Gastrocnemius medialis (tissue), 4 donors: ENCODE measurements around the gene PFN1. TPM values are rescaled to one million over a fixed set of nuclear protein-coding genes. Genes with fewer than 3 reads are reported as not detected.
A peak's percentile ranks its signal among the peaks of the same experiment; 100 is the strongest.
"Not testable (repeated sequence)": the region's sequence is repeated elsewhere in the genome, so short reads cannot be mapped to it uniquely, and the experiment has no call there.

Source experiments
- ATAC-seq, 2 donors: fragments of 150-250 bp; one replicate each; pipeline ENCODE4 v1.9.1; 2016
- DNase-seq, 2 donors: peaks; one replicate each; pipeline ENCODE4 v3.0.0-alpha.2; 2019
- H3K27ac ChIP-seq, 4 donors: fragments of 200-600 bp; sonication (generic); 1 replicate in 1 of 4; 2 replicates in 3 of 4; pipeline ENCODE4 v1.5.1; 2016 to 2018; ENCODE audit warnings: mild to moderate bottlenecking in 2 of 4, moderate library complexity in 1 of 4
- H3K27me3 ChIP-seq, 3 donors: fragments of 200-600 bp; sonication (generic) in 2 of 3; 1 replicate in 1 of 3; 2 replicates in 2 of 3; pipeline versions ENCODE4 v1.5.1 to v1.6.0; 2016 to 2019; ENCODE audit warnings: mild to moderate bottlenecking in 1 of 3, moderate library complexity in 1 of 3
- H3K36me3 ChIP-seq, 2 donors: fragments of 200-600 bp; sonication (generic) in 1 of 2; one replicate each; pipeline ENCODE4 v1.5.1; 2017 to 2018
- H3K4me1 ChIP-seq, 2 donors: fragments of 200-600 bp; sonication (generic) in 1 of 2; one replicate each; pipeline ENCODE4 v1.5.1; 2016 to 2017; ENCODE audit warnings: mild to moderate bottlenecking in 2 of 2
- H3K4me3 ChIP-seq, 4 donors: fragments of 200-600 bp; sonication (generic) in 3 of 4; 1 replicate in 1 of 4; 2 replicates in 3 of 4; pipeline ENCODE4 v1.5.1; 2016 to 2019; ENCODE audit warnings: mild to moderate bottlenecking in 2 of 4
- H3K9me3 ChIP-seq, 3 donors: fragments of 200-600 bp; sonication (generic) in 2 of 3; 1 replicate in 1 of 3; 2 replicates in 2 of 3; pipeline ENCODE4 v1.5.1; 2016 to 2019
- POLR2A ChIP-seq, 2 donors: fragments of 450-650 bp; IDR thresholded peaks; one replicate each; pipeline ENCODE4 v1.6.1; 2017; ENCODE audit warnings: antibody characterized with exemption in 2 of 2, mild to moderate bottlenecking in 2 of 2, moderate library complexity in 2 of 2
- in situ Hi-C, 4 donors: fragments of 200-750 bp; cut with MboI; loops; one replicate each; pipeline versions ENCODE4 v1.15.0 to v1.8.0; 2017; ENCODE audit warnings: low sequenced_read_pairs in 4 of 4
- intact Hi-C: fragments of 100-400 bp; cut with DNase I; formaldehyde crosslinking; loops from one replicate; pipeline ENCODE4 v1.15.1; 2023; ENCODE audit warnings: low total_unique reads
- total RNA-seq, 4 donors: library from RNA; depleted of rRNA; stranded (reverse); fragments of >200 nt; gene quantifications; one replicate each; pipeline versions ENCODE4 v1.1.0 to v1.2.3, GENCODE V29; 2016
- TF ChIP-seq, protein P1 (sequence below), 5 experiments: fragments of 450-650 bp in 3 of 5; fragments of 200-600 bp in 2 of 5; sonication (generic) in 2 of 5; IDR thresholded peaks in 4 of 5; conservative IDR thresholded peaks in 1 of 5; 1 replicate in 4 of 5; 2 replicates in 1 of 5; pipeline ENCODE4 v1.5.1; 2016 to 2019; ENCODE audit warnings: antibody characterized with exemption in 5 of 5, mild to moderate bottlenecking in 3 of 5, moderate library complexity in 3 of 5

Gene PFN1
- total RNA-seq, 4 donors from 2014 or later: 304 to 750 (median 599) TPM

DNA sequence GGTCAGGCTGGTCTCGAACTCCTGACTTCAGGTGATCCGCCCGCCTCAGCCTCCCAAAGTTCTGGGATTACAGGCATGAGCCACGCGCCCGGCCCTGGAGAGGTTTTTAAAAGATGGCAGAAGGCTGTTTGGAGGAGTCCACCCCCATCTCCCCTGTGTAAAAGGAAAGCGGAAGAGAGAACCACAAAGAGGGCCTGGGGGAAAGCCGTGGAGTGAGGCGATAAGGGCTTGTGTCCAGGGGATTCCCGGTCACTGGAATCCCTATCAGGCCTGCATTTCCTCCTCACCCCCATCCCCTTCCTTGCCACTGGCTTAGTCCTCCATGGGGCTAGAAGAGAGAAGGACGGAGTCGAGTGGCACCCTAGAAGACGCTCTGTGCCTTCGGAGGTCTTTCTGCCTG, 16.4 kb downstream of the PFN1 start, which contains the start of gene GP1BA:
Gene GP1BA (plus strand): TSS at position 315 of the 400 bp plus-strand sequence. CDS start 328 bp downstream, outside the sequence.
- intact Hi-C loops: no loop called here
- H3K9me3 ChIP-seq: no peaks in the 10 kb centered on the region
- no peak for TF ChIP-seq POLR2A (IDR thresholded peaks at IDR 0.05)
- peaks cover 0 to 2% of the 10 kb centered on the region in 2 donors for H3K36me3 ChIP-seq
- no peak for DNase-seq
- peaks cover 16 to 19% of the 10 kb centered on the region in 2 donors for H3K4me1 ChIP-seq
- H3K4me3 ChIP-seq: no peak within 1 kb of the TSS
- in situ Hi-C loops: no loop called here
- ATAC-seq: no peak
- H3K27ac ChIP-seq: no peak within 1 kb of the TSS
- H3K27me3 ChIP-seq: no peaks in the 10 kb centered on the region

- no peak overlapping the region for H3K27ac ChIP-seq
- in situ Hi-C loops (no loop called here), intact Hi-C loops (no loop called here)
- TF ChIP-seq, protein P1, sequence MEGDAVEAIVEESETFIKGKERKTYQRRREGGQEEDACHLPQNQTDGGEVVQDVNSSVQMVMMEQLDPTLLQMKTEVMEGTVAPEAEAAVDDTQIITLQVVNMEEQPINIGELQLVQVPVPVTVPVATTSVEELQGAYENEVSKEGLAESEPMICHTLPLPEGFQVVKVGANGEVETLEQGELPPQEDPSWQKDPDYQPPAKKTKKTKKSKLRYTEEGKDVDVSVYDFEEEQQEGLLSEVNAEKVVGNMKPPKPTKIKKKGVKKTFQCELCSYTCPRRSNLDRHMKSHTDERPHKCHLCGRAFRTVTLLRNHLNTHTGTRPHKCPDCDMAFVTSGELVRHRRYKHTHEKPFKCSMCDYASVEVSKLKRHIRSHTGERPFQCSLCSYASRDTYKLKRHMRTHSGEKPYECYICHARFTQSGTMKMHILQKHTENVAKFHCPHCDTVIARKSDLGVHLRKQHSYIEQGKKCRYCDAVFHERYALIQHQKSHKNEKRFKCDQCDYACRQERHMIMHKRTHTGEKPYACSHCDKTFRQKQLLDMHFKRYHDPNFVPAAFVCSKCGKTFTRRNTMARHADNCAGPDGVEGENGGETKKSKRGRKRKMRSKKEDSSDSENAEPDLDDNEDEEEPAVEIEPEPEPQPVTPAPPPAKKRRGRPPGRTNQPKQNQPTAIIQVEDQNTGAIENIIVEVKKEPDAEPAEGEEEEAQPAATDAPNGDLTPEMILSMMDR (IDR thresholded peaks at IDR 0.05 in 4 of 5, conservative IDR thresholded peaks at IDR 0.05 in 1 of 5): no peak
- no peaks in the 10 kb centered on the region for H3K36me3 ChIP-seq
- no peaks in the 10 kb centered on the region for H3K27me3 ChIP-seq
- H3K4me3 ChIP-seq: no peak overlapping the region
- ATAC-seq (no peak), DNase-seq (no peak)
- peaks cover 1 to 2% of the 10 kb centered on the region in 2 donors for H3K4me1 ChIP-seq
- no peaks in the 10 kb centered on the region for H3K9me3 ChIP-seq
Observed at GRCh38 chr17:4928881-4929280, 19.4 kb downstream of the PFN1 start.

DNA sequence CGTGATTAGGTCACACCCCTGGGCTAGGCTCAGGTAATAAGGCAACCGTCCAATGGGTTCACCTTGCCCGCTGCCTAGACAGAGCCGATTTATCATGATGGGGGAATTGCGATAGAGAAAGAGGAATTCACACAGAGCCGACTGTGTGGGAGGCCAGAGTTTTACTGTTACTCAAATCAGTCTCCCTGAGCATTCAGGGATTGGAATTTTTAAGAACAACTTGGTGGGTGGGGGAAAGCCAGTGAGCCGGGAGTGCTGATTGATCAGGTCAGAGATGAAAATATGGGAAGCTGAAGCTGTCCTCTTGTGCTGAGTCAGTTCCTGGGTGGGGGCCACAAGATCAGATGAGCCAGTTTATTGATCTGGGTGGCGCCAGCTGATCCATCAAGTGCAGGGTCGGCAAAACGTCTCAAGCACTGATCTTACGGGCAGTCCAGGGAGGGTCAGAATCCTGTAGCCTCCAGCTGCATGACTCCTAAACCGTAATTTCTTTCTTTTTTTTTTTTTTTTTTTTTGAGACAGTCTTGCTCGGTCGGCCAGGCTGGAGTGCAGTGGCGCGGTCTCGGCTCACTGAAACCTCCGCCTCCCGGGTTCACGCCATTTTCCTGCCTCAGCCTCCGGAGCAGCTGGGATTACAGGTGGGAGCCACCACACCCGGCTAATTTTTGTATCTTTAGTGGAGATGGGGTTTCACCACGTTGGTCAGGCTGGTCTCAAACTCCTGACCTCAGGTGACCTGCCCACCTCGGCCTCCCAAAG, 21.6 kb downstream of the PFN1 start:
- H3K27ac ChIP-seq, H3K4me3 ChIP-seq, intact Hi-C loops, H3K9me3 ChIP-seq, DNase-seq, ATAC-seq, H3K4me1 ChIP-seq, in situ Hi-C loops, H3K36me3 ChIP-seq, H3K27me3 ChIP-seq: not testable (repeated sequence)

- Histone ChIP-seq H3K27ac (no peak overlapping the region), H3K9me3 (no peaks in the 10 kb centered on the region), H3K4me3 (no peak overlapping the region), H3K36me3 (no peaks in the 10 kb centered on the region), H3K27me3 (no peaks in the 10 kb centered on the region), H3K4me1 (no peaks in the 10 kb centered on the region)
- no peak for TF ChIP-seq POLR2A (IDR thresholded peaks at IDR 0.05)
- TF ChIP-seq, protein P1 (IDR thresholded peaks at IDR 0.05 in 4 of 5, conservative IDR thresholded peaks at IDR 0.05 in 1 of 5): no peak
- no peak for DNase-seq
- intact Hi-C loops: no loop called here
- no peak for ATAC-seq
- in situ Hi-C loops: no loop called here
Observed at GRCh38 chr17:4921320-4921719, 27.0 kb downstream of the PFN1 start.

DNA sequence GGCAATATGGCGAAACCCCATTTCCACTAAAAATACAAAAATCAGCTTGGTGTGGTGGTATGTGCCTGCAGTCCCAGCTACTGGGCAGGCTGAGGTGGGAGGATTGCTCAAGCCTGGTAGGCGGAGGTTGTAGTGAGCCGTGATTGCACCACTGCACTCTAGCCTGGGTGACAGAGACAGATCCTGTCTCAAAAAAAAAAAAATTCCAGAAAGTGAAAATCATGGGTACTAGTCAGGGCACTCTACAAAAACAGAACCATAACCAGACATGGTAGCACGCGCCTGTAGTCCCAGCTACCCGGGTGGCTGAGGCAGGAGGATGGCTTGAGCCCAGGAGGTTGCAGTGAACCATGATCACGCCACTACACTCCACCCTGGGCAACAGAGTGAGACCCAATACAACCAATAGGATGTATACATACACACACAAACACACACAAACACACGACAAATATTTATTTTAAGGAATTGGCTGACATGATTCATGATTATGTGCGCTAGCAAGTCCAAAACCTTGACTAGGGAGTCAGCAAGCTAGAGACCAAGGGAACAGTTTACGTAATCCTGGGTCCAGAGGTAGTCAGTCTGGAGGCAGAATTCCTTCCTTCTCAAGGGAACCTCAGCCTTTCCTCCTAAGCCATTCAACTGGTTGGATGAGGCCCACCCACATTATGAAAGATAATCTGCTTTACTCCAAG, 27.8 kb downstream of the PFN1 start:
- Histone ChIP-seq H3K4me1 (no peaks in the 10 kb centered on the region), H3K36me3 (no peaks in the 10 kb centered on the region), H3K27me3 (no peaks in the 10 kb centered on the region), H3K27ac (no peak overlapping the region), H3K9me3 (no peaks in the 10 kb centered on the region), H3K4me3 (no peak overlapping the region)
- ATAC-seq (peak in 1 of 2 donors; percentile 21), DNase-seq (no peak)
- intact Hi-C loops: no loop called here
- TF ChIP-seq POLR2A (IDR thresholded peaks at IDR 0.05): no peak
- TF ChIP-seq, protein P1 (IDR thresholded peaks at IDR 0.05 in 4 of 5, conservative IDR thresholded peaks at IDR 0.05 in 1 of 5): no peak
- in situ Hi-C loops: no loop called here
